ENCODE data around the gene CDH8.

- TF ChIP-seq, protein P1, sequence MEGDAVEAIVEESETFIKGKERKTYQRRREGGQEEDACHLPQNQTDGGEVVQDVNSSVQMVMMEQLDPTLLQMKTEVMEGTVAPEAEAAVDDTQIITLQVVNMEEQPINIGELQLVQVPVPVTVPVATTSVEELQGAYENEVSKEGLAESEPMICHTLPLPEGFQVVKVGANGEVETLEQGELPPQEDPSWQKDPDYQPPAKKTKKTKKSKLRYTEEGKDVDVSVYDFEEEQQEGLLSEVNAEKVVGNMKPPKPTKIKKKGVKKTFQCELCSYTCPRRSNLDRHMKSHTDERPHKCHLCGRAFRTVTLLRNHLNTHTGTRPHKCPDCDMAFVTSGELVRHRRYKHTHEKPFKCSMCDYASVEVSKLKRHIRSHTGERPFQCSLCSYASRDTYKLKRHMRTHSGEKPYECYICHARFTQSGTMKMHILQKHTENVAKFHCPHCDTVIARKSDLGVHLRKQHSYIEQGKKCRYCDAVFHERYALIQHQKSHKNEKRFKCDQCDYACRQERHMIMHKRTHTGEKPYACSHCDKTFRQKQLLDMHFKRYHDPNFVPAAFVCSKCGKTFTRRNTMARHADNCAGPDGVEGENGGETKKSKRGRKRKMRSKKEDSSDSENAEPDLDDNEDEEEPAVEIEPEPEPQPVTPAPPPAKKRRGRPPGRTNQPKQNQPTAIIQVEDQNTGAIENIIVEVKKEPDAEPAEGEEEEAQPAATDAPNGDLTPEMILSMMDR (IDR thresholded peaks at IDR 0.05), result no peak
- TF ChIP-seq POLR2A (IDR thresholded peaks at IDR 0.05) (no peak), EP300 (IDR thresholded peaks at IDR 0.05; ENCODE audit: low read depth) (no peak), POLR2AphosphoS5 (IDR thresholded peaks at IDR 0.05) (no peak)
These were observed 320.8 kb downstream of the CDH8 start for GRCh38 chr16:61715393-61715792.
